Ovary (tissue), 3 donors: ENCODE results near the gene RHPN2.

ENCODE experiments used
- CTCF ChIP-seq, 3 donors: fragments of 450-650 bp in 2 of 3; fragments of 200-600 bp in 1 of 3; IDR thresholded peaks; one replicate each; pipeline versions ENCODE4 v1.5.1 to v1.8.0; 2016 to 2022; ENCODE audit warnings: antibody characterized with exemption in 3 of 3, mild to moderate bottlenecking in 1 of 3
- EP300 ChIP-seq: sonication (generic); formaldehyde crosslinking; IDR thresholded peaks from one replicate; pipeline ENCODE4 v1.6.1; 2017; ENCODE audit warnings: antibody characterized with exemption
- donor health status: DM: no; HTN: no; CAD: no.

GRCh38 chr19:32966750-32967149 lies 97.9 kb downstream of the RHPN2 start:
- TF ChIP-seq CTCF (IDR thresholded peaks at IDR 0.05) (no peak), EP300 (no peak)
